Lower lobe of right lung (tissue), 2 donors: Measurements from ENCODE around the gene KLHL2. TPM values are rescaled to one million over a fixed set of nuclear protein-coding genes. Genes with fewer than 3 reads are reported as not detected.

Experiments used
- ATAC-seq, 2 donors: fragments of 200-7000 bp; cut with Tn5 transposase; one replicate each; pipeline ENCODE4 v1.9.1; 2020 to 2022; ENCODE audit warnings: mild to moderate bottlenecking in 2 of 2, moderate library complexity in 2 of 2
- DNase-seq: peaks from one replicate; pipeline ENCODE4 v3.0.0-alpha.2; 2020
- H3K27ac ChIP-seq: fragments of 200-600 bp; one replicate; pipeline ENCODE4 v1.8.0; 2022
- H3K27me3 ChIP-seq: fragments of 200-600 bp; one replicate; pipeline ENCODE4 v1.8.0; 2022; ENCODE audit warnings: low read depth
- H3K36me3 ChIP-seq: fragments of 200-600 bp; one replicate; pipeline ENCODE4 v1.8.0; 2022; ENCODE audit warnings: mild to moderate bottlenecking
- H3K4me1 ChIP-seq: fragments of 200-600 bp; one replicate; pipeline ENCODE4 v1.8.0; 2022
- H3K4me3 ChIP-seq: fragments of 200-600 bp; one replicate; pipeline ENCODE4 v1.8.0; 2022; ENCODE audit warnings: mild to moderate bottlenecking
- H3K9me3 ChIP-seq: fragments of 200-600 bp; one replicate; pipeline ENCODE4 v1.8.0; 2022
- intact Hi-C: fragments of 100-400 bp; cut with DNase I; formaldehyde crosslinking; loops from one replicate; pipeline ENCODE4 v1.11.0; 2022
- total RNA-seq: library from RNA; stranded (reverse); fragmentation: NEBNext Ultra II Directional; extraction: Animal tissue kit (Norgen Biotek cat#: 25700); gene quantifications from one replicate; pipeline ENCODE4 v1.2.1, GENCODE V29; 2021
- TF ChIP-seq, protein P1 (sequence below): fragments of 200-600 bp; IDR thresholded peaks from one replicate; pipeline ENCODE4 v1.8.0; 2022; ENCODE audit warnings: antibody characterized with exemption, mild to moderate bottlenecking
- donor health status: DM: no; HTN: yes; CAD: no; lungs with severe emphysema.

Gene KLHL2
- total RNA-seq, 1 donor from 2014 or later: 37.7 TPM

DNA sequence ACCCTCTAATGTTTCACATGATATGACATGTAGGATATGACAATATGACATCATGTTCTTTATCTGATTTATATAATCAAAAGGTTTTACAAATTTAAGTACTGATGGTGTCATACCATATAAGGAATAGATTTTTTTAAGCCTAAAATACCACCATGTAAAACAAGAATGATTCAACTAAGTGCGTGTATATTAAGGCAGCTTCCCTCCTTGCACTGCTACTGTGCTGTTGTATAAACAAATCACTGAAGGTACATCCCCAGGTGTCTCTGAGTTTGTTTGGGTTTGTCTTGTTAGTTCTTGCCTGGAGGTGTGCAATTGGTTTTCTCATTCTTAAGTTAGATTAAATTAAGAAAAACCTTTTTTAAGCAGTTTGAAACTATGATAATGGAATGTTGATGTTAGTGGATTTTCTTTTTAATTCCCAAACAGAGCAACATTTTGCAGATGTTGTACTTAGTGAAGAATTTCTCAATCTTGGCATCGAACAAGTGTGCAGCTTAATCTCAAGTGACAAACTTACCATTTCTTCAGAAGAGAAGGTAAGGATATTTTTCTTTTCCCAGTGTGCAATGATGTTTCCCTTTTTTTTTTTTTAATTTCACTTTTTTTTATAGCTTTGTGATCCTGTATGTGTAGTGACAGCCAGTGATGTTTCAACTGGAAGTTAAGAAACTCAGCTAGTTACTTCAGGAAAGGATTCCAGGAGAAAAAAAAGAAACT lies 86.7 kb downstream of the KLHL2 start:
- TF ChIP-seq, protein P1, sequence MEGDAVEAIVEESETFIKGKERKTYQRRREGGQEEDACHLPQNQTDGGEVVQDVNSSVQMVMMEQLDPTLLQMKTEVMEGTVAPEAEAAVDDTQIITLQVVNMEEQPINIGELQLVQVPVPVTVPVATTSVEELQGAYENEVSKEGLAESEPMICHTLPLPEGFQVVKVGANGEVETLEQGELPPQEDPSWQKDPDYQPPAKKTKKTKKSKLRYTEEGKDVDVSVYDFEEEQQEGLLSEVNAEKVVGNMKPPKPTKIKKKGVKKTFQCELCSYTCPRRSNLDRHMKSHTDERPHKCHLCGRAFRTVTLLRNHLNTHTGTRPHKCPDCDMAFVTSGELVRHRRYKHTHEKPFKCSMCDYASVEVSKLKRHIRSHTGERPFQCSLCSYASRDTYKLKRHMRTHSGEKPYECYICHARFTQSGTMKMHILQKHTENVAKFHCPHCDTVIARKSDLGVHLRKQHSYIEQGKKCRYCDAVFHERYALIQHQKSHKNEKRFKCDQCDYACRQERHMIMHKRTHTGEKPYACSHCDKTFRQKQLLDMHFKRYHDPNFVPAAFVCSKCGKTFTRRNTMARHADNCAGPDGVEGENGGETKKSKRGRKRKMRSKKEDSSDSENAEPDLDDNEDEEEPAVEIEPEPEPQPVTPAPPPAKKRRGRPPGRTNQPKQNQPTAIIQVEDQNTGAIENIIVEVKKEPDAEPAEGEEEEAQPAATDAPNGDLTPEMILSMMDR: no peak
- no peaks in the 10 kb centered on the region for H3K9me3 ChIP-seq
- ATAC-seq (no peak), DNase-seq (no peak)
- no peak overlapping the region for H3K27ac ChIP-seq
- peaks cover 13% of the 10 kb centered on the region for H3K4me1 ChIP-seq
- no peaks in the 10 kb centered on the region for H3K27me3 ChIP-seq
- intact Hi-C loops: no loop called here
- H3K4me3 ChIP-seq: no peak overlapping the region
- peaks cover 16% of the 10 kb centered on the region for H3K36me3 ChIP-seq

DNA sequence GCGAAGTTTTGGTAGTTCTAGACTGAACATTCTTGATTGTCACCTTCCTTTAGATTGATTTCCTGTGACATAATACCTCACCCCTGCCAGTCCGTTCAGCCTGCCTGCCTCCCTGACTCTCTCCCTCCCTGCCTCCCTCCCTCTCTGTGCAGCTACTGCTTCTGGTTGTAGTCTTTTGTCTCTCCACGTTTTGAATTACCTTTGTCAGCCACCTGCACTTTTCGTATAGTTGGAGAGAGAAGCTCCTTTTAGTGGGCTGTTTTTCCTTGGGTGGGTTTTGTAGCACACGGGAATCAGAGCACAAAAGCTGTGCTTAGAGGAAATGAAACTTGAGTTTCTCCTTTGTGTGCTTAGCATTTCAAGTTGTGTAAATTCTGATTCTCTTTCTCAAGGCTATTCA lies 87.5 kb downstream of the KLHL2 start:
- Histone ChIP-seq H3K27me3 (no peaks in the 10 kb centered on the region), H3K4me1 (peaks cover 18% of the 10 kb centered on the region), H3K36me3 (peaks cover 16% of the 10 kb centered on the region), H3K9me3 (no peaks in the 10 kb centered on the region), H3K4me3 (no peak overlapping the region), H3K27ac (peak overlapping the region; percentile 48)
- DNase-seq (no peak), ATAC-seq (peak; percentile 61 to 75)
- TF ChIP-seq, protein P1: no peak
- intact Hi-C loops: no loop called here

DNA sequence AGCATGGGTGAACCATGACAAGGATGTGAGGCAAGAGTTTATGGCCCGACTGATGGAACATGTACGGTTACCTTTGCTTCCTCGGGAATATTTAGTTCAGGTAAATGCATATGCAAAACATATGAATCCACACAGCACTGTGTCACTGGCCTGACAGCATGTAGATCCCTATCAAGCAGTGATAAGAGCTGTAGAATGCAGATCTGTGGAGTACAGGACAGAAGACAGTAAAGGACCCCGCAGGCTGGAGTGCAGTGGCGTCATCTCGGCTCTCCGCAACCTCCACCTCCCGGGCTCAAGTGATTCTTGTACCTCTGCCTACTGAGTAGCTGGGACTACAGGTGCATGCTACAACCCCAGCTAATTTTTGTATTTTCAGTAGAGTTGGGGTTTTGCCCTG lies 90.3 kb downstream of the KLHL2 start:
- intact Hi-C loops: no loop called here
- no peaks in the 10 kb centered on the region for H3K9me3 ChIP-seq
- H3K27me3 ChIP-seq: no peaks in the 10 kb centered on the region
- peaks cover 24% of the 10 kb centered on the region for H3K4me1 ChIP-seq
- ATAC-seq (no peak), DNase-seq (no peak)
- no peak overlapping the region for H3K4me3 ChIP-seq
- H3K36me3 ChIP-seq: peaks cover 16% of the 10 kb centered on the region
- TF ChIP-seq, protein P1: no peak
- H3K27ac ChIP-seq: no peak overlapping the region

DNA sequence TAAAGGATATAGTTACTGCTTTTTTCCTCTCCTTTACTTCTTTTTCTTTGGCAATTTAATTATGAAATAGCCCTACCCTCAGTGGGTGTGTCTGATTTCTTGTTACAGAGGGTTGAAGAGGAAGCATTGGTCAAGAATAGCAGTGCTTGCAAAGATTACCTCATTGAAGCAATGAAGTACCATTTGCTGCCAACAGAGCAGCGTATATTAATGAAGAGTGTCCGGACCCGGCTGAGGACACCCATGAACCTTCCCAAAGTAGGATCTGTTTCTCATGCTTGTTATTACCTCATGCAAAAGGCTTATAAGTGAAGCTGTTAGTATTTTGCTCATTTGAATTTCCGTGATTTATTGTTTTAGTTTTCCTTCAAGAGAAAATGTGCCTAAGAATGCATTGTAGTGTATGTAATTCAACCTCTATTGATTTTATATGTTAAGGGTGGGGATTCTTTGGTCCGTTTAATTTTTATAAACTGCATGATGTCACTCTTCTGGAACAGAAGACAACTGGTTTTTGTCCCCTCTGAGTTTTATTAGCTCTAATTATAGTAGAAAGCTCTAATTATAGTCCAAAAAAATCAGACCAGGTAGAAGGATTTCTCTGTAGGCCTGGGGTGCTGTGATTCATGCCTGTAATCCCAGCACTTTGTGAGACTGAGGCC lies 92.2 kb downstream of the KLHL2 start:
- ATAC-seq (peak; percentile 69 to 86), DNase-seq (no peak)
- no peaks in the 10 kb centered on the region for H3K27me3 ChIP-seq
- peaks cover 16% of the 10 kb centered on the region for H3K36me3 ChIP-seq
- H3K4me3 ChIP-seq: no peak overlapping the region
- H3K27ac ChIP-seq: no peak overlapping the region
- TF ChIP-seq, protein P1: no peak
- no peaks in the 10 kb centered on the region for H3K9me3 ChIP-seq
- peaks cover 17% of the 10 kb centered on the region for H3K4me1 ChIP-seq
- intact Hi-C loops: no loop called here

DNA sequence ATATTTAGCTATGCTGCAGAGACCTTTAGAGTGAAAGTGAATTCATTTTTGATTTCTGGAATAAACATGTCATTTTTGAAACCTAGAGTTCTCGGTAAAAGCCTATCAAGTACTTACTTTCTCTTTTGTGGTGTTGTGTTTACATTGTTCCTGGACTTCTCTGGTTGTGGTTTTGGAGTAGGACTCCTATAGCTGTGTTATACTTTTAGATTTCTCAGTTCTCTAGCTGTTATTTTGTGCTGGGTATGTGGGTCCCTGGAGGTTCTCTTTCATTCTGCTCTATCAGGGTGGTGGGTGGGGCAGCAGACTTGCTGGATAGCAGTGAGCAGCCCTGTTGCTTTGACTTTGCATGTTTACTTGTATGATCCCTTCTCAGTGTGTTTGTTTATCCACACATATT lies 94.5 kb downstream of the KLHL2 start:
- DNase-seq (no peak), ATAC-seq (peak; percentile 45 to 62)
- H3K4me1 ChIP-seq: peaks cover 12% of the 10 kb centered on the region
- TF ChIP-seq, protein P1: no peak
- peaks cover 12% of the 10 kb centered on the region for H3K36me3 ChIP-seq
- H3K9me3 ChIP-seq: no peaks in the 10 kb centered on the region
- intact Hi-C loops: no loop called here
- peak overlapping the region; percentile 31 for H3K4me3 ChIP-seq
- H3K27ac ChIP-seq: no peak overlapping the region
- H3K27me3 ChIP-seq: no peaks in the 10 kb centered on the region
